ENCODE measurements around the gene NADK2. TPM values are rescaled to one million over a fixed set of nuclear protein-coding genes. Genes with fewer than 3 reads are reported as not detected.
A peak's percentile ranks its signal among the peaks of the same experiment; 100 is the strongest.

NADK2 gene
- total and polyA plus RNA-seq, 2 experiments from 2014 or later = 13.2 to 41.2 TPM

- peak overlapping the region; percentile 96 for H3K9ac ChIP-seq
- no peaks in the 10 kb centered on the region for H3K27me3 ChIP-seq (replicated peaks; ENCODE audit: insufficient read depth)
- H3F3A ChIP-seq (ENCODE audit: insufficient read depth) = peaks cover 10% of the 10 kb centered on the region; the same call in 1 of the 2 replicates
- H3K36me3 ChIP-seq (ENCODE audit: low read depth) = no peaks in the 10 kb centered on the region
- peak overlapping the region; percentile 96 for H3K4me2 ChIP-seq (ENCODE audit: unreplicated experiment)
- peaks cover 31% of the 10 kb centered on the region for H3K4me1 ChIP-seq (ENCODE audit: insufficient read depth)
- H3K27ac ChIP-seq = peak overlapping the region; percentile 93
- peaks cover 8% of the 10 kb centered on the region; the same call in 1 of the 2 replicates for H4K20me1 ChIP-seq (ENCODE audit: insufficient read depth)
- TF ChIP-seq EZH2phosphoT487 (IDR thresholded peaks at IDR 0.05; ENCODE audit: insufficient read depth, low read depth) (no peak), EZH2 (IDR thresholded peaks at IDR 0.05; ENCODE audit: insufficient read depth, poor library complexity, severe bottlenecking) (no peak)
- no peaks in the 10 kb centered on the region for H3K9me2 ChIP-seq (ENCODE audit: insufficient read depth)
- H3K79me2 ChIP-seq (ENCODE audit: insufficient read depth) = peaks cover 62% of the 10 kb centered on the region
- 22 to 27% methylated on average over 4 of the region's 4 CpGs for WGBS, 2 experiments (ENCODE audit: low coverage in 1 of 2, low lambda C conversion rate in 2 of 2, missing lambda C conversion rate in 2 of 2)
- H2AFZ ChIP-seq = peak overlapping the region; percentile 76; the same call in 1 of the 2 replicates
- H3K9me3 ChIP-seq (ENCODE audit: low read depth) = no peaks in the 10 kb centered on the region
- H3K4me3 ChIP-seq = peak overlapping the region; percentile 81
- peak; percentile 13 for DNase-seq
- in situ Hi-C loops (cut with MboI) = no loop called here
Observed at GRCh38 chr5:36239370-36240293, 2.1 kb downstream of the NADK2 start.

- Histone ChIP-seq H3K27me3 (replicated peaks; ENCODE audit: insufficient read depth) (no peaks in the 10 kb centered on the region), H3K27ac (peak overlapping the region; percentile 93), H2AFZ (0 out of 2 replicates have a peak overlapping the region, but pooled peaks have one; percentile 76), H3K36me3 (ENCODE audit: low read depth) (no peaks in the 10 kb centered on the region), H4K20me1 (ENCODE audit: insufficient read depth) (peaks cover 8% of the 10 kb centered on the region; the same call in 1 of the 2 replicates), H3K79me2 (ENCODE audit: insufficient read depth) (peaks cover 71% of the 10 kb centered on the region), H3F3A (ENCODE audit: insufficient read depth) (peaks cover 6% of the 10 kb centered on the region; the same call in 1 of the 2 replicates), H3K9ac (peak overlapping the region; percentile 96), H3K9me2 (ENCODE audit: insufficient read depth) (no peaks in the 10 kb centered on the region), H3K4me2 (ENCODE audit: unreplicated experiment) (peak overlapping the region; percentile 96), H3K4me1 (ENCODE audit: insufficient read depth) (peaks cover 31% of the 10 kb centered on the region), H3K4me3 (peak overlapping the region; percentile 81), H3K9me3 (ENCODE audit: low read depth) (no peaks in the 10 kb centered on the region)
- in situ Hi-C loops (cut with MboI) = no loop called here
- peak; percentile 28 for DNase-seq
- TF ChIP-seq EZH2phosphoT487 (IDR thresholded peaks at IDR 0.05; ENCODE audit: insufficient read depth, low read depth) = no peak
- no peak for TF ChIP-seq EZH2 (IDR thresholded peaks at IDR 0.05; ENCODE audit: insufficient read depth, poor library complexity, severe bottlenecking)
- WGBS, 2 experiments (ENCODE audit: low coverage in 1 of 2, low lambda C conversion rate in 2 of 2, missing lambda C conversion rate in 2 of 2) = 49 to 56% methylated on average over 2 of the region's 2 CpGs
Observed at GRCh38 chr5:36238502-36239295, 3.0 kb downstream of the NADK2 start.

GRCh38 chr5:36237751-36238150, 4.0 kb downstream of the NADK2 start:
- in situ Hi-C loops (cut with MboI) = no loop called here
- no peak for DNase-seq
- H3F3A ChIP-seq (ENCODE audit: insufficient read depth) = no peaks in the 10 kb centered on the region
- H3K9ac ChIP-seq = no peak overlapping the region
- H3K36me3 ChIP-seq (ENCODE audit: low read depth) = no peaks in the 10 kb centered on the region
- WGBS, 2 experiments (ENCODE audit: low coverage in 1 of 2, low lambda C conversion rate in 2 of 2, missing lambda C conversion rate in 2 of 2) = 96 to 98% methylated on average over 2 of the region's 2 CpGs
- no peaks in the 10 kb centered on the region for H3K9me3 ChIP-seq (ENCODE audit: low read depth)
- H3K4me1 ChIP-seq (ENCODE audit: insufficient read depth) = peaks cover 31% of the 10 kb centered on the region
- H3K4me2 ChIP-seq (ENCODE audit: unreplicated experiment) = no peak overlapping the region
- no peaks in the 10 kb centered on the region for H3K9me2 ChIP-seq (ENCODE audit: insufficient read depth)
- no peak overlapping the region for H2AFZ ChIP-seq
- no peak overlapping the region for H3K27ac ChIP-seq
- TF ChIP-seq EZH2 (IDR thresholded peaks at IDR 0.05; ENCODE audit: insufficient read depth, poor library complexity, severe bottlenecking) (no peak), EZH2phosphoT487 (IDR thresholded peaks at IDR 0.05; ENCODE audit: insufficient read depth, low read depth) (no peak)
- peaks cover 8% of the 10 kb centered on the region; the same call in 1 of the 2 replicates for H4K20me1 ChIP-seq (ENCODE audit: insufficient read depth)
- no peaks in the 10 kb centered on the region for H3K27me3 ChIP-seq (replicated peaks; ENCODE audit: insufficient read depth)
- peaks cover 80% of the 10 kb centered on the region for H3K79me2 ChIP-seq (ENCODE audit: insufficient read depth)
- H3K4me3 ChIP-seq = no peak overlapping the region

- Histone ChIP-seq H3K36me3 (ENCODE audit: low read depth) (no peaks in the 10 kb centered on the region), H2AFZ (no peak overlapping the region), H3K27ac (no peak overlapping the region), H4K20me1 (ENCODE audit: insufficient read depth) (peaks cover 8% of the 10 kb centered on the region; the same call in 1 of the 2 replicates), H3F3A (ENCODE audit: insufficient read depth) (no peaks in the 10 kb centered on the region), H3K4me1 (ENCODE audit: insufficient read depth) (peaks cover 31% of the 10 kb centered on the region), H3K4me3 (no peak overlapping the region), H3K27me3 (replicated peaks; ENCODE audit: insufficient read depth) (no peaks in the 10 kb centered on the region), H3K4me2 (ENCODE audit: unreplicated experiment) (no peak overlapping the region), H3K9ac (no peak overlapping the region), H3K79me2 (ENCODE audit: insufficient read depth) (peaks cover 89% of the 10 kb centered on the region), H3K9me2 (ENCODE audit: insufficient read depth) (no peaks in the 10 kb centered on the region), H3K9me3 (ENCODE audit: low read depth) (no peaks in the 10 kb centered on the region)
- in situ Hi-C loops (cut with MboI) = no loop called here
- no peak for TF ChIP-seq EZH2phosphoT487 (IDR thresholded peaks at IDR 0.05; ENCODE audit: insufficient read depth, low read depth)
- TF ChIP-seq EZH2 (IDR thresholded peaks at IDR 0.05; ENCODE audit: insufficient read depth, poor library complexity, severe bottlenecking) = no peak
- no peak for DNase-seq
Observed at GRCh38 chr5:36236801-36237200, 4.9 kb downstream of the NADK2 start.

All from GM23248 (cell line).